Stimulated activated CD4-positive, alpha-beta T cell treated with anti-CD3 and anti-CD28 coated beads, TNF-alpha, amount 100 ng/mL, for 48 hours (primary cell): ENCODE results near the gene MYH3.

Experiments used
- DNase-seq, 3 donors: peaks; one replicate each; pipeline ENCODE4 v3.0.0-alpha.2; 2020; ENCODE audit warnings: low read depth in 3 of 3

Gene MYH3

DNA sequence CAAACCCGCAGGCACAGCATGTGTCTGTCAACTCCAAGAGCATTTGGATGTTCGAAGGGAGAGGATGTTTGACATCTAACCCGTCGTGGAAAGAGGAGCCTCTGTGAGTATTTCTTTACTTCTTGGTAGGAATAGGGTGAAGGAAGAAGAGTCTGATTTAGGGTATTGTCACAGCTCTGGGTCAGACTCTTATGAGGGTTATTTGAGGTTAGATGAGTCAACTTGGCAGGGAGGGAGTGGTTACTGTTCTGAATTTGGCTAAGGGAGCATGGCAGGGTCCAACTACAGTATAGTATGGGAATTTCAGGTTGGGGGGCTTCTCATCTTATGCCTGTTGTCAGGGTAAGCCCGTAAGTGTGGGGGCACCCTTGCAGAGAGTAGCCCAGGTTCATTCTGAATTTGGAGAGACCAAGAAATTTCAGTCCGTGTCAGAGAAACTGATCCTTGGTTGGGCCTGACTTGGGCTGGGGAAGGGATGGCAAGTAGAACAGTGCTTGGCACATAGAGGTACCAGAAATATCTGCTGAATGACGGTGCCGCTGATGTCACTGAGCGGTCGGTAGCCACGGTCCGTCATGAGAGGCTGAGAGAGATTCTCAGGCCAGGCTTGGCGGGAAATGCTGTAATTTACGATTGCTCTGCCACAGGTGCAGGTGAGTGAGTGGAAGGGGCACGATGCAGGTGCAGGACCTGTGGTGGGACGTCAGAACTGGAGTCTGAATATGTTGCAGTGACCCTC lies 43.2 kb downstream of the MYH3 start:
- DNase-seq = no peak

- no peak for DNase-seq
Measured at GRCh38 chr17:10612957-10613744, 44.0 kb downstream of the MYH3 start.

DNA sequence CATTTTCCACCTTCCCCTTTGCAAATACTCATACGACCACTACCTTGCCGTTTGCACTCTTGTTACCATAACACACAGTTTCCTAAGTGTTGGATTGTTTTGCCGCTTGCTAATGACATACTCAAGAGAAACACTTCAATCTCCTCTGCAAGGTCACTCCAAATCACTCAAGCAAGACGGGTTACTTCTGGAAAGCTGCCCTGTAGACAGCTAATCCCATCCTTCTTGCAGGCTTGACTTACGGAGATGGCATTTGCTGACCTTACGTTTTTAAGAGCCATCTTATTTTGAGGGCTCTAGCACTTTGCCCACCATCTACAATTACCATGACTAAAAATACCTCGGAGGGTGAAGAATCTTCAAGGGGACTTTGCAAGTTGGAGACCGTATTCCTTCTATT lies 46.2 kb downstream of the MYH3 start:
- no peak for DNase-seq

- no peak for DNase-seq
Measured at GRCh38 chr17:10608244-10608643, 48.9 kb downstream of the MYH3 start.

DNA sequence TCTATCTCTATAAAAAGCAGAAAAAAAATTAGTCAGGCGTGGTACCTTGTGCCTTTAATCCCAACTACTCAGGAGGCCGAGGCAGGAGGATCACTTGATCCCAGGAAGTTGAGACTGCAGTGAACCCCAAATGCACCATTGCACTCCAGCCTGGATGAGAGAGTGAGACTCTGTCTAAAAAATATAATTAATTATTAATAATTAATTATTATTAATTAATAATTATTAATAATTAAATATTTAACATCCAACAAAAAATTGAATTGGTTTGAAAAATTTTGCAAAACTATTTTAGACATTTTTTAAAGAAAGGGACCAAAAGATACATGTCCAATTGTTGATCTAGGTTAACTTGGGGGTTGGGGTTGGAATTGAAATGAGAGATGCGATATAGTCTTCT lies 51.0 kb downstream of the MYH3 start:
- DNase-seq = no peak

DNA sequence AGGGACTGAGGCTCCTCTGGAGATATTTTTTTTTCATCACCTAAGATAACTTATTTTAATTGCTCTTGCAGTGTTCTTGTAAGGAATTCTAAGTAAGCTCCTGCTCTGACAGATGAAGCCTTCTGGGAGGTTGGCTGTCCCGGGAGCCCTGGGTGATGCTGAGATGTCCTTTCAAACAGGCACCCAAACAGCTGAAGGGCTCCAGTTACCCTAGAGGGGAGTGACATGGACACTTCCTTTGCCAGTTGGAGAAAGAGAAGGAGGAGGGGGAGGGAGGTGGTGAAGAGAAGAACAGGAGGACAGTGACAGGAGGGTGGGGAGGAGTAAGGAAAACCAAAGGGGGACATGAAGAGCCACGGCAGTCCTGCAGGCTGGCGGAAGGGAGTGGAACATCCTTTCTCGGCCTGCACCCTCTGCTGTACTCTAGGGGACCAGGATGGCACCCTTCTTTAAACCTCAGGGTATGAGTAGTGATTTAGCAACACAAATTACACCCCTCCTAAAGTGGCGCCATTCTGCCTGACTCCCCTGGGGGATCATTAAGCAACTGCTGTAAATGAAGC lies 51.8 kb downstream of the MYH3 start:
- DNase-seq = no peak

- no peak for DNase-seq
Measured at GRCh38 chr17:10604521-10604920, 52.6 kb downstream of the MYH3 start.

- no peak for DNase-seq
Measured at GRCh38 chr17:10603931-10604330, 53.2 kb downstream of the MYH3 start.

GRCh38 chr17:10600571-10600970 lies 56.5 kb downstream of the MYH3 start:
- DNase-seq = no peak

DNA sequence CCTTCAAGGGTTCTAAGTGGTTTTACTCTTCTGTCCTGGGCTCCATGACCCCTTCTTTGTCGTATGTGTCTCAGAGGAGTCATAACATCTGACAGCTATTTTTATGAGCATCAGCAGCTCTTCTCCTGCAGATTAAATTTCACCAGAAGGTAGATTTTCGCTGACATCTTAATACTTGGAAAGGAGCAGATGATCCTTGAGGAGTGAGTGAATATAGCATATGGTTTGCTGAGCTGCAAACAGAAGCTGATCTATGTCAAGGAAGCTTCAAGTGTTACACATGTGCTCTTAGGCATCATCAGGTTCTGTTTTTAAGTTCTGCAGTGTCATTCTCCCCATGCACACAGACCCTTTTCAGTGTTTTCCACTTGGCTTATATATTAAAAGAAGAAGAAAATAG lies 58.5 kb downstream of the MYH3 start:
- DNase-seq = no peak

DNA sequence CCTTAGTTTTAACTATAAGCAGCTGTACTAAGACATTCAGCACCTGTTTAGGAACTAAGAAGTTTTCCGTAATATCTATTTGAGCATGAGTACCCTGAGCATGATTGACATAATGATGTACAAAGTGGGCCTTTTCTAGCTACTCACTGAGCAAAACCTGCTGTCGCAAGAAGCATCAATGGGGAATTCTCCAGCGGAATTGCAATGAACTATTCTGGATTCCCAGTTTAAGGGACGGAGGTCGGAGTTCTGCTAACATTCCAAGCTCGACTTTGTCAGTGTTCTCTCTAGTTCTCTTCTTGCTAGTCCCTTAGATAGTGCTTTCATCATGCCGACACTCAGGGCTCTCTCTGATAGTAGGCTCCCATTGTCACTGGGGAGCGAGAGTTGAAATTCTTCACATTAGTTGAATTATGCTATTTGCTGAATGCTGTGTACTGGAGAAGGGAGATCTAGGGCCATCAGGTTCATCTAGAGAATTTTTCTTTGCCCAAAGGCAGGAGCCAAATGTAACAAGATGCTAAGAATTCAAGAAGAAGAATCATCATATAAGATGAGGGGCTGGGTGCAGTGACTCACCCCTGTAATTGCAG lies 67.5 kb downstream of the MYH3 start:
- no peak for DNase-seq

- no peak for DNase-seq
Measured at GRCh38 chr17:10585529-10585928, 71.6 kb downstream of the MYH3 start.

DNA sequence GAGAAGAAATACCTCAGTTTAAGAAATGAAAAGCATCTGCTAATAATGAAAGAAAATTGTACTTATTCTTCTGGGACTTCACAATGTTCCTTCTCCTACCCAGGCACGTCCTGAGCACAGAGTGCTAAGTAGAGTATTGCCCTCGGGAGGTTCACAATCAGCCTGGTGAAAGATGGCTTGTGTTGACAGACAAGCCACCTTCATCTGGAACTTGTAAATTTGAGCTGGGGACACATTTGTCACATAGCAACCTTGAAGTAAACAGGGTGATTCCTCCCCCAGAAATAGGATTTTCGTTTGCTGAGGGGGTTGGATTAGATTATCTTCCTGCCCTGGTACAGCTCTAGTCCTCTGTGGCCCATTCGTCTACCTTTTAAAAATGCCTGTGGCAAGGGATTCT lies 73.3 kb downstream of the MYH3 start:
- DNase-seq = no peak

DNA sequence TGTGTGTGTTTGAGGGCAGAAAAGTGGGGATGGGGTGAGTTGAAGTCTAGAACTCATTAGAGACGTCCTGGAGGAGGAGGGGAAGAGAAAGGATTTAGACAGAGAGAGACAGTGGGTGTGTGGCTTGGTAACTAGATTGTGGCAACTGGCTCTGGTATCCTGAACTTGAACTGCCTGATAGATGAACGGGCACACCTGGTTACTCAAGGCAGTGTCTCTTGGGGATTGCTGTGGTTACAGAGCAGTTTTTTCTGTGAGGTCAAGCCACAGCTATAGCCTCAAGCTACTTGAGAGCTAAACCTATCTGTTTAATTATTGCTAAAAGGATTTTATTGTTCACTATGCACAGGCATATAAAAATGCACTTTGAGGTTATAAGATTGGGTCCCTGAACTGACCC lies 77.8 kb downstream of the MYH3 start:
- DNase-seq = no peak
